ENCODE measurements around the gene TMEM106C.
"Not testable (repeated sequence)": the region's sequence is repeated elsewhere in the genome, so short reads cannot be mapped to it uniquely, and the experiment has no call there.

The TMEM106C gene

GRCh38 chr12:47950856-47951468 lies 12.4 kb upstream of the TMEM106C start:
- no peak for FAIRE-seq

- no peak for FAIRE-seq
Observed at GRCh38 chr12:47954058-47954457, 9.3 kb upstream of the TMEM106C start.

GRCh38 chr12:47954467-47955045 lies 8.8 kb upstream of the TMEM106C start:
- FAIRE-seq = no peak

GRCh38 chr12:47955059-47955458 lies 8.3 kb upstream of the TMEM106C start:
- FAIRE-seq = no peak

GRCh38 chr12:47957671-47958070 lies 5.7 kb upstream of the TMEM106C start:
- not testable (repeated sequence) for FAIRE-seq

GRCh38 chr12:47962198-47962597 lies 1.2 kb upstream of the TMEM106C start:
- no peak for FAIRE-seq

GRCh38 chr12:47964106-47964728 lies 821 bp downstream of the TMEM106C start:
- FAIRE-seq = no peak

- FAIRE-seq = no peak
Observed at GRCh38 chr12:47965581-47965980, 2.2 kb downstream of the TMEM106C start.

- FAIRE-seq = no peak
Observed at GRCh38 chr12:47967461-47968321, 4.3 kb downstream of the TMEM106C start.

GRCh38 chr12:47969845-47970244 lies 6.4 kb downstream of the TMEM106C start:
- FAIRE-seq = no peak

GRCh38 chr12:47970843-47971242 lies 7.4 kb downstream of the TMEM106C start:
- no peak for FAIRE-seq

- FAIRE-seq = no peak
Observed at GRCh38 chr12:47972895-47973294, 9.5 kb downstream of the TMEM106C start.

- FAIRE-seq = no peak
Observed at GRCh38 chr12:47973870-47974269, 10.5 kb downstream of the TMEM106C start.

GRCh38 chr12:47975036-47975620 lies 11.7 kb downstream of the TMEM106C start:
- FAIRE-seq = no peak

- no peak for FAIRE-seq
Observed at GRCh38 chr12:47975816-47976215, 12.4 kb downstream of the TMEM106C start.

GRCh38 chr12:47977046-47977771 lies 13.8 kb downstream of the TMEM106C start:
- FAIRE-seq = no peak

GRCh38 chr12:47977772-47978597 lies 14.6 kb downstream of the TMEM106C start:
- no peak for FAIRE-seq

GRCh38 chr12:47978598-47978873 lies 15.1 kb downstream of the TMEM106C start:
- no peak for FAIRE-seq

GRCh38 chr12:47979166-47979565 lies 15.8 kb downstream of the TMEM106C start:
- FAIRE-seq = no peak

GRCh38 chr12:47979686-47980085 lies 16.3 kb downstream of the TMEM106C start:
- FAIRE-seq = no peak

- FAIRE-seq = no peak
Observed at GRCh38 chr12:47980197-47980596, 16.8 kb downstream of the TMEM106C start.
